ACC112 (cell line): ENCODE data around the gene AHRR.
"Not testable (repeated sequence)": the region's sequence is repeated elsewhere in the genome, so short reads cannot be mapped to it uniquely, and the experiment has no call there.

Experiments used
- H2AFZ ChIP-seq: fragments of 200-600 bp; sonication (generic); one replicate; pipeline ENCODE4 v1.6.0; 2017; ENCODE audit warnings: antibody characterized with exemption, low read length; ENCODE audit not compliant: unreplicated experiment
- H3K27ac ChIP-seq: fragments of 200-600 bp; sonication (generic); 2 replicates; pipeline ENCODE4 v1.5.1; 2014; ENCODE audit warnings: low read depth, mild to moderate bottlenecking, antibody characterized with exemption, low read length, moderate library complexity
- H3K27me3 ChIP-seq: fragments of 200-600 bp; sonication (generic); 2 replicates; pipeline ENCODE4 v1.6.1; 2014; ENCODE audit warnings: mild to moderate bottlenecking, antibody characterized with exemption, low read length, moderate library complexity, mixed read lengths; ENCODE audit not compliant: insufficient read depth
- H3K36me3 ChIP-seq: fragments of 200-600 bp; sonication (generic); 2 replicates; pipeline ENCODE4 v1.6.1; 2016; ENCODE audit warnings: mild to moderate bottlenecking, antibody characterized with exemption, low read length, moderate library complexity, mixed read lengths; ENCODE audit not compliant: insufficient read depth
- H3K4me1 ChIP-seq: fragments of 200-600 bp; sonication (generic); one replicate; pipeline ENCODE4 v1.6.1; 2016; ENCODE audit warnings: low read length, mixed read lengths; ENCODE audit not compliant: insufficient read depth, unreplicated experiment, control insufficient read depth
- H3K4me3 ChIP-seq: fragments of 200-600 bp; sonication (generic); 2 replicates; pipeline ENCODE4 v1.5.1; 2014; ENCODE audit warnings: mild to moderate bottlenecking, low read depth, low read length
- H3K79me2 ChIP-seq: fragments of 200-600 bp; sonication (generic); one replicate; pipeline ENCODE4 v1.6.0; 2016; ENCODE audit warnings: low read length; ENCODE audit not compliant: control insufficient read depth, unreplicated experiment, insufficient read depth

The AHRR gene

DNA sequence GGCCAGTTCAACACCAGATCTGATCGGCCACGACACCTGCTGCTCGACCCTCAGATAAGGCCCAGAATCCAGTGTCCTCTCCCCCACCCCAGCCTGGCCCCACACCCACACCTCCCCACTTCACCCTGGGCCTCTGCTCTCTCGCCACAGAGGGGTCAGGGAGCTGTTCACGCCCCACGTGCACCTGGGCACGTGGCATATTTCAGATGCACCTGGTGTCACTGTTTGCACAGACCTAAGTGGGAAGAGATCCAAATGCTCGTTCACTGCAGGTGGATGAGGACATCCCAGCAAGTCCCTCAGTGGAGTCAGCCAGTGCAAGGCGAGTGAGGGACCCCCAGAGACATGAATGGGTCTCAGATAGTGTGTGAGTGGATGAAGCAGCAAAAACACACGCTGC is 25.3 kb upstream of the AHRR start:
- H2AFZ ChIP-seq, H3K27me3 ChIP-seq, H3K4me1 ChIP-seq, H3K79me2 ChIP-seq, H3K36me3 ChIP-seq, H3K4me3 ChIP-seq, H3K27ac ChIP-seq: not testable (repeated sequence)

DNA sequence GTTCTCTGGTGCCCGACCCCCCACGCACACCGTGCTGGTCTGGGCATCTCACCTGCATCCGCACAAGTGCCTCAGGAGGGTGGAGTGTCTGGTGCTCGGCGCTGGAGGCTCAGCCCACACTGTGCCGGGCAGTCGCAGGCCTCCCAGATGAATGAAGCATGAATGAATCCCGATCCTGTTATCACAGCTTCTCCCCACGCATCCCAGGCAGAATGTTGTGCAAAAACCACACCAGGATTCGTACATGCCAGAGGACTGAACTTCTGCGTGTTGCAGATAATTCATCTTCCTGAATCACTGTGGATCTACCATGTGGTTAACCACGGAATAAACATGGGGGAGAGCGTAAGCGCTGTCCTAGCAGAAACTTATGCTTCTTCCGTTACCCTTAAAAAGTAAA is 24.6 kb upstream of the AHRR start:
- not testable (repeated sequence) for H3K27ac ChIP-seq, H3K79me2 ChIP-seq, H3K27me3 ChIP-seq, H3K36me3 ChIP-seq, H3K4me3 ChIP-seq, H2AFZ ChIP-seq, H3K4me1 ChIP-seq

DNA sequence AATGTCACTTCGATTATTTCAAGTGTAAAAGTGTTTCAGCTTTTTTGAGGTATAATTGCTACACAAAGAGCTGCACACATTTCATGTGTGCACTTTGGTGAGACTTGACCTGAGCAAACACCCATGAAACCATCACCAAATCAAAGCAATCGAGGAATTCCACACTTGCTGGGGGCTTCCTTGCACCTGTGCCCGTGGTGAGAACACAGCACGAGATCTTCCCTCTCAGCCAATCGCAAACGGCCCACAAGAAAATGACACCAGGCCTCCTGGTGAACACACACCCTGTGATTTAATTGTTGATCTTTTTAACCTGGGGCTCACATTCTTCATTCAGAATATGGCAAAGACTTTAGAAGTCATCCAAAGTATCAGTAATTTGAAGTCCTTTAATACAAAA is 24.1 kb upstream of the AHRR start:
- not testable (repeated sequence) for H3K27me3 ChIP-seq, H3K36me3 ChIP-seq, H2AFZ ChIP-seq, H3K79me2 ChIP-seq, H3K4me1 ChIP-seq, H3K4me3 ChIP-seq, H3K27ac ChIP-seq

DNA sequence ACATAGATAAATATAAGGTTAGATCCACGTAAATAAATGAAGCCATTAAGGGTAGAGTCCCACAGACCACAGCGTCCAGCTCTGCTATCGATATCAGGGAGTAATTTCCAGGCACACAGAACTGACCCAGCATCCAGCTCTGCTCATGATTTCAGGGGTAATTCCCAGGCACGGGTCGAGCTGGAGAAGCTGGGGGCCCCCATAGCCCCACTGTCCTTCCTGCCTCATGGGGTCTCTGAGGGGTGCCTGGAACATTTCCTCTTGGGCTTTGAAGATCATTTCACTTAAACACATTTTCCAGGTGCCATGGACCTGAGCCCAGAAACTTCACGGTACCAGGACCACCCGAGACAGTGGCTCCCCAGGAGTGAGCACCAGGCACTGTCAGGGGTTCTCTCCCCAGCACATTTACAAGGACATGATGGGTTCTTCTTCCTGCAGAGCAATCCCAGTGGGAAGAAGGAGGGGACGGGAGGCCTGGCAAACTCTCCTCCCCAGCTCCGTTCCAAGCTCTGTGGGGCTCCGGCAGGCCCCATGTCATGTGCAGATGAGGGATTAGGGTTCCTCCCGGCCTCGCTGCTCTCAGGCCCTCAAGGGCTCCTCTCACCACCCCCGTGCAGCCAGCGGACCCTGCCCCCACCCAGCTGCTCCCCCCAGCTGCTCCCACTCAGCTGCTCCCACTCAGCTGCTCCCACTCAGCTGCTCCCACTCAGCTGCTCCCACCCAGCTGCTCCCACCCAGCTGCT is 23.4 kb upstream of the AHRR start:
- H3K27me3 ChIP-seq, H3K27ac ChIP-seq, H3K4me1 ChIP-seq, H3K4me3 ChIP-seq, H3K36me3 ChIP-seq, H2AFZ ChIP-seq, H3K79me2 ChIP-seq: not testable (repeated sequence)

DNA sequence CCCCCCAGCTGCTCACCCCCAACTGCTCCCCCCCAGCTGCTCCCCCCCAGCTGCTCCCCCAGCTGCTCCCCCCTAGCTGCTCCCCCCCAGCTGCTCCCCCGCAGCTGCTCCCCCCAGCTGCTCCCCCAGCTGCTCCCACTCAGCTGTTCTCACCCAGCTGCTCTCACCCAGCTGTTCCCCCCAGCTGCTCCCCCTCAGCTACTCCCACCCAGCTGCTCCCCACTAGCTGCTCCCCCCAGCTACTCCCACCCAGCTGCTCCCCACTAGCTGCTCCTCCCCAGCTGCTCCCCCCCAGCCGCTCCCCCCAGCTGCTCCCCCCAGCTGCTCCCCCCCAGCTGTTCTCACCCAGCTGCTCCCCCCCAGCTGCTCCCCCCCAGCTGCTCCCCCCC is 22.8 kb upstream of the AHRR start:
- peaks cover 2% of the 10 kb centered on the region for H3K79me2 ChIP-seq

DNA sequence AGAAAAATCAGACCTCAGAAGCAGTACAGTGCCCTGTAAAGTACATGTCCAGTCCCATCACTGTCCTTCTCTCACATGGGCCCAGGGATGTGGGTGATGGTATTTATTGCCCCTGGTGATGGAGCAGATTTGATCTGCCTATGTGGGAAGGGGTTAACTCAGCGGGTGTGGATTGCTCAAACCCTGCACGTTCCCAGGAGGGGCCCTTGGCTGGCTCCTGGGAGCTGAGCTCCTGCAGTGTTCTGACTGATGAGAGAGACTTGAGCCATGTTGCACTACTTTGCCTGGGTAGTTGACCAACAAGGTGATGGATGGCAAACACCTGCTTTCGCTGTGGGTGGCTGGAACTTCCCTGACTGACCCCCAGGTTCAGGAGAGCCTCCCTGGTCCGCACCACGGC is 21.6 kb upstream of the AHRR start:
- not testable (repeated sequence) for H3K36me3 ChIP-seq, H3K79me2 ChIP-seq, H3K27ac ChIP-seq, H3K27me3 ChIP-seq, H3K4me1 ChIP-seq, H3K4me3 ChIP-seq, H2AFZ ChIP-seq

More for the DNA sequence above, 22.8 kb upstream of the AHRR start:
- Histone ChIP-seq H3K4me3 (no peak overlapping the region), H3K4me1 (no peaks in the 10 kb centered on the region), H3K36me3 (no peaks in the 10 kb centered on the region), H2AFZ (no peak overlapping the region), H3K27me3 (no peaks in the 10 kb centered on the region), H3K27ac (no peak overlapping the region)

DNA sequence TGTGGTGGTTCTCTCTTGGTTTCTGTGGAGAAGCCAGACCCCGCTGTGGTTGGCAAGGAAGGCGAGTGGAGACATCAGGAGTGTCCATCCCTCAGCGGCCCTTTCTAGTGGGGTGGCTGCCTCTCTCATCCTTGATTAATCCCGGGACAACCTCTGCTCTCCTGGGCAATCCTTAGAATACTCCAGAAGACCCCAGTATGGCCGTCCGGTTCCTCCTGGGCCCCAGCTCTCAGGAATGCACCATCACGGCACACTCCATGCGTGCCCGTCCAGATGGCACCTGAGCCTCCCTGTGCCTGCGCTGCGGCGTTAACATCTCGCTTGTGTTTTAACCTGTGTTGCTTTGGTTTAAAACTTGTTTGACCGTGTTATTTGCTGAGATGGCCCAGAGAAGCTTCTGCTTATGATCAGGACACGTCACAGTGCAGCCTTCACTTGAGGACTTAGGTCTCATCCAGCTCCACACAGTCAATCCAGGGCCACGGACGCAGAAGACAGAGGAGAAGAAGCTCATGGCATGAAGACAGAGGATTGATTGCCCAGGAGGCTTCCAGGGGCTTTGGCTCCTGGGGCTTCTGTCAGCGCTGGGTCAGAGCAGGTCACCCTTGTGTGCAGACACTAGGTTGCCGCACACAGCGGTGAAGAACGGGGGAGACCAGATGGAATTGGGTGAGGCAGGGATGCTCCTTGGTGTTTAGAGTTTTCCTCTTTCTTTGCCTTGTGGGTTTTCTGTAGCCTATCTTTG is 20.7 kb upstream of the AHRR start:
- not testable (repeated sequence) for H3K79me2 ChIP-seq, H2AFZ ChIP-seq, H3K27me3 ChIP-seq, H3K36me3 ChIP-seq, H3K4me3 ChIP-seq, H3K27ac ChIP-seq, H3K4me1 ChIP-seq

DNA sequence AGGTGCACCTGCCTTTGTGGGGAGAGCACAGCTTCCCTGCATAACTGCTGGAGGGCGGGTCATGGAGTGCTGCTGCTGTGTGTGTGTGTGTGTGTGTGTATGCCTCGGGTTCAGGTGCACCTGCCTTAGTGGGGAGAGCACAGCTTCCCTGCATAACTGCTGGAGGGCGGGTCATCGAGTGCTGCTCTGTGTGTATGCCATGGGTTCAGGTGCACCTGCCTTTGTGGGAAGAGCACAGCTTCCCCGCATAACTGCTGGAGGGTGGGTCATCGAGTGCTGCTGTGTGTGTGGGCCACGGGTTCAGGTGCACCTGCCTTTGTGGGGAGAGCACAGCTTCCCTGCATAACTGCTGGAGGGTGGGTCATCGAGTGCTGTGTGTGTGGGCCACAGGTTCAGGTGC is 19.1 kb upstream of the AHRR start:
- H3K79me2 ChIP-seq, H3K27ac ChIP-seq, H2AFZ ChIP-seq, H3K4me1 ChIP-seq, H3K36me3 ChIP-seq, H3K27me3 ChIP-seq, H3K4me3 ChIP-seq: not testable (repeated sequence)

DNA sequence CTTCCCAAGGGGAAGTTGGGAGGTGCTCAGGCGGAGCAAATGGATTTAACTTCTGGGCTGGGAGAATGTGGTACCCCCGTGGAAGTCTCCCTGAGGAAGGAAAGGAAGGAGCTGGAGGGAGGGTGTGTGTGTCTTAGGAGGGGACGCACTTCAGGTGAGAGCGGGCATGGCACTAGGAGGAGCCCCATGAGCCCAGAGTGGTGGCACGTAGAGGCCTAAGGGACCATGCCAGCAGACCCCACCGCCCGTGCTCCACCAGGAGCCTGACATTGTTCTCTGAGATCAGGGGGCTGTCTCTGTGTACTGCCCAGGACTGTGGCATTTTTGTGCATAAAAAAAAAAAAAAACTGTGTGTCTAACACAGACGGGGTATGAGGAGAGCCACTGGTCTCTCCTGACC is 18.5 kb upstream of the AHRR start:
- no peaks in the 10 kb centered on the region for H3K4me1 ChIP-seq
- peaks cover 2% of the 10 kb centered on the region for H3K79me2 ChIP-seq
- H3K36me3 ChIP-seq: no peaks in the 10 kb centered on the region
- no peaks in the 10 kb centered on the region for H3K27me3 ChIP-seq
- no peak overlapping the region for H2AFZ ChIP-seq
- no peak overlapping the region for H3K27ac ChIP-seq
- H3K4me3 ChIP-seq: no peak overlapping the region

DNA sequence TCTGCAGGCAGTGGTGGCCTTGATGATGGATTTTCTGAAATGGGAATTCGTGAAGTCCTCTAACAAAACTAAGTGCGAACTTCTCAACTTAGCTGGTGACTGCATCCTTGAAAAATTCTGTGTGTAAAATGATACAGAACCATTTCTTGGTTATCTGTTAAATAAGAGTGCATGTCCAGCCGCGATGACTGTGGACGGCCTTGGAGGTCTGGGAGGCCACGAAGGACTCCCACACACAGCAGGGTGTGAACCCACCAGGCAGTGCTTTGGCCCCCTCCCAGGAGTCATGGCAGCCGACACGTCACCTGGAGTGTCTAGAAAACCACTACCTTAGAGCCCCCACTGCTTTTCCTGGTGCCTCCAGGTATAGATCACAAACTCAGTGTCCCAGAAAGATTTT is 17.8 kb upstream of the AHRR start:
- not testable (repeated sequence) for H3K27ac ChIP-seq, H3K27me3 ChIP-seq, H3K4me1 ChIP-seq, H3K36me3 ChIP-seq, H3K79me2 ChIP-seq, H3K4me3 ChIP-seq, H2AFZ ChIP-seq

DNA sequence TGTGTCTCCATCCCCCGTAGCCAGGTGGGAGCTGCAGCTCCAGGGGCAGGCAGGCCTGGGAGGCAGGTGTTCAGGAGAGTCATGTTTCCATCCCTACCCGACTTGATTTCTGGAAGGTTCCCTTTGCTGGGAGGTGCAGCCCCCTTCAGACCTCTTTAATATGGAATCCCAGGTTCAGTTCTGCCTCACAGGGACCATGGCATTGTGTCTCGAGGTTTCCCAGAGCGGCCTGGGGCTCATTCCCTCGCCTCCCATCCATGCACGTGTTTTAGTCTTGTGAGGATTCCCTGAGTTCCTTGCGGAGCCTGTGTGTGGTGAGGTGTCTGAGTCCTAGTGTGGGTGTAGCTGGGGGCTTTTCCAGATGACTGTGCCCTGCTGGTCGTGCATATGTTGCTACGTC is 16.5 kb upstream of the AHRR start:
- Histone ChIP-seq H3K4me1 (no peaks in the 10 kb centered on the region), H3K27me3 (no peaks in the 10 kb centered on the region), H3K27ac (no peak overlapping the region), H3K4me3 (no peak overlapping the region), H3K79me2 (peaks cover 9% of the 10 kb centered on the region), H2AFZ (no peak overlapping the region), H3K36me3 (no peaks in the 10 kb centered on the region)
